T-helper 1 cell treated with Interleukin-12 subunit alpha and Interleukin-12 subunit beta and Interleukin-4 antibody, amounts not matched to agents 30 μg/mL and 1 μg/mL, for 36 hours (primary cell): ENCODE measurements around the gene ADORA3.
A peak's percentile ranks its signal among the peaks of the same experiment; 100 is the strongest.

Source experiments
- H3K27ac Mint-ChIP-seq: one replicate; pipeline ENCODE4 v1.8.0; 2021; ENCODE audit warnings: mild to moderate bottlenecking, mixed read lengths
- H3K27me3 Mint-ChIP-seq: one replicate; pipeline ENCODE4 v1.8.0; 2021; ENCODE audit warnings: low read depth, mixed read lengths
- H3K36me3 Mint-ChIP-seq: one replicate; pipeline ENCODE4 v1.8.0; 2021; ENCODE audit warnings: low read depth, mixed read lengths
- H3K4me1 Mint-ChIP-seq: one replicate; pipeline ENCODE4 v1.8.0; 2021; ENCODE audit warnings: low read depth, mixed read lengths
- H3K4me3 Mint-ChIP-seq: one replicate; pipeline ENCODE4 v1.8.0; 2021; ENCODE audit warnings: mild to moderate bottlenecking, moderate library complexity, mixed read lengths
- H3K9me3 Mint-ChIP-seq: one replicate; pipeline ENCODE4 v1.8.0; 2021; ENCODE audit warnings: mixed read lengths

The ADORA3 gene

DNA sequence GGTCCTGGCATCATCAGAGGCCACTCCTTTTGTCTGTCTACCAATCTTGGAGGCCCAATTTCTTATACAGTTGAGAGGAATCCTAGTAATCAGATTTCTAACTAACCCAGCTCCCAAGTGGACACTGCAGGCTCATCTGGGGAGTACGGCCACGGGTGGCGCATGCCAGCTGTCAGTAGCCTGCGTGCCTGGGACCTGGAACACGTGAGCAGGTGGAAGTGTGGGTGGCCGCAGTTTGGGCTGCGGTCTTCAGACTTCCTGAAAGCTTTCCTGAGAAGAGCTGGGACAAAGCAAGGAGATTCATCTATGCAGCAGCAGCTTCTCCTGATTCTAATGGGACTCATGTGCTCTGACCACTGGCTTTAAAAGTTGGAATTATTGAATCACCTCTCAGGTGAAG lies 12.4 kb downstream of the ADORA3 start:
- H3K4me1 Mint-ChIP-seq: peaks cover 3% of the 10 kb centered on the region
- H3K9me3 Mint-ChIP-seq: peaks cover 24% of the 10 kb centered on the region
- H3K27me3 Mint-ChIP-seq: peaks cover 34% of the 10 kb centered on the region
- H3K27ac Mint-ChIP-seq: no peak overlapping the region
- peaks cover 10% of the 10 kb centered on the region for H3K36me3 Mint-ChIP-seq
- no peak overlapping the region for H3K4me3 Mint-ChIP-seq

DNA sequence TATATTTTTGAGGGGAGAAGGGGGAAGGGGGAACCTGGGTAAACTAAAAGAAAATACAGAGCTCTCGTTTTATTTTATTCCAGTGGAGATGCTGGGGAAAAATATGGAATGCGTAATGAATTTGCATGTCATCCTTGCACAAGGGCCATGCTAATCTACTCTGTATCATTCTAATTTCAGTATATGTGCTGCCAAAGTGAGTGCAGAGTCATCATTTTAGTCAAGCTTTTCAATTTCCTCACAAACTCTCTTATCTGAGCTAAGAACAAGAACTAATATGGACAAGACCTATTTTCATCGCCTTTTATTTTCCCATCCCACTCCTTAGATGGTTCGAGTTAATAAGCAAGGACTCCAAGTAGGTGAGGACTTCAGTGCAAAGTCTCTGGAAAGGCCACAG lies 13.2 kb downstream of the ADORA3 start:
- H3K27ac Mint-ChIP-seq: no peak overlapping the region
- H3K36me3 Mint-ChIP-seq: peaks cover 6% of the 10 kb centered on the region
- H3K27me3 Mint-ChIP-seq: peaks cover 42% of the 10 kb centered on the region
- H3K9me3 Mint-ChIP-seq: peaks cover 15% of the 10 kb centered on the region
- no peak overlapping the region for H3K4me3 Mint-ChIP-seq
- no peaks in the 10 kb centered on the region for H3K4me1 Mint-ChIP-seq

DNA sequence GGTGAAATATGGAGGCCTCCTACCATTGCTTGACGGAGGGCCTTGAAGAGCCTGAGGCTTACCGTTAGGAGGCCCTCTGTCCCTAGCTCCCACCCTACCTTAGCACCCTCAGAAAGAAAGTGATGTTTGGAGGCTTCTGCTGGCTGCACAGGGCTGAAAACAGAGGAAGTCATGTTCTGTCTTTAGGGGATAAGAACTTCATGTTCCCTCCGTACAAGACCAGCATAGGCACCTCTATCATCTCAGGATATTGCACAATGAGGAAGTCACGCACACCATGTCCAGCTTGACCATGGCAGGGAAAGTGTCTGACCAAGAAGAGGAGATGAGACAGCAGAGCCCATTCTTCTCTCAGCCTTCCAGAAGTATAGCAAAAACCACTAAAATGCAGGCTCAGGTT lies 13.8 kb downstream of the ADORA3 start:
- H3K27me3 Mint-ChIP-seq: peaks cover 45% of the 10 kb centered on the region
- H3K4me1 Mint-ChIP-seq: no peaks in the 10 kb centered on the region
- H3K36me3 Mint-ChIP-seq: peaks cover 3% of the 10 kb centered on the region
- no peak overlapping the region for H3K4me3 Mint-ChIP-seq
- H3K9me3 Mint-ChIP-seq: peaks cover 9% of the 10 kb centered on the region
- H3K27ac Mint-ChIP-seq: no peak overlapping the region

DNA sequence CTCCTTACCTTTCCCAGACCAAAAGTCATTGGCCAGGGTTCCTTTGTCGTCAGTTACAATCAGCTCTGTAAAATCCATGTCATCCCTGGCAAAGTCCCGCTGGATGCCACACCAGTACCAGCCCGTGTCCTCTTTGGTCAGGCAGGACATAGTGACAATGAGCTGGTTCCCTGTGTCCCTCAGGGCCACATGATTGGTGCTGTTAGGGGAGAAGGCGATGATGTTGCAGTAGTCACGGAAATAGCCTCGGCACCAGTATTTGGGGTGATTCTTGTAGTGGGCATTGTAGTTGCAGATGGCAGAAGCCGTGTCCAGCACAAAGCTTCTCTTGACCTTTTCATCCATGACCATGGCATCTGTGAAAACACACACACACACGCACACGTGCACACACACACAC lies 14.8 kb downstream of the ADORA3 start:
- H3K36me3 Mint-ChIP-seq: peaks cover 2% of the 10 kb centered on the region
- H3K27me3 Mint-ChIP-seq: peaks cover 41% of the 10 kb centered on the region
- H3K4me3 Mint-ChIP-seq: no peak overlapping the region
- no peaks in the 10 kb centered on the region for H3K4me1 Mint-ChIP-seq
- no peaks in the 10 kb centered on the region for H3K9me3 Mint-ChIP-seq
- H3K27ac Mint-ChIP-seq: no peak overlapping the region

DNA sequence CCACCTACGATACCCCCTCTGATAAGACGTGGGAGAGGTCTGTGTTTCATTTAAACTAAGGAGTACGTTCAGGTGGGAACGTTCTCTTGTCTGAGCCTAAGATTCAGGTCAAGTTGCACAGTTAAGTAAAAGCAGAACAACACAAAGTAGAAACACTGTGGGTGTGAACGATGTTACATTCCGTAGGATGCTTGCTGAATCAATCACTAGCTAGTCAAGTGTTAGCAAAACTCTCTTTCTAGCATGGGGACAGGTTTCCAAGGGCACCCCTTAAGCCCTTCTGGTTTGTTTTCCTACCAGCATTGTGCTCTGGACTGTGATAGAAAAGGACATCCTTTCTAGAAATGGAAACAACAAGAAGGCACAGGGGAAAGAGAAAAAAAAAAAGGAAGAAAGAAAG lies 16.3 kb downstream of the ADORA3 start:
- Mint-ChIP-seq H3K9me3 (no peaks in the 10 kb centered on the region), H3K27ac (no peak overlapping the region), H3K4me1 (peaks cover 1% of the 10 kb centered on the region), H3K27me3 (peaks cover 50% of the 10 kb centered on the region), H3K36me3 (peaks cover 2% of the 10 kb centered on the region), H3K4me3 (no peak overlapping the region)

DNA sequence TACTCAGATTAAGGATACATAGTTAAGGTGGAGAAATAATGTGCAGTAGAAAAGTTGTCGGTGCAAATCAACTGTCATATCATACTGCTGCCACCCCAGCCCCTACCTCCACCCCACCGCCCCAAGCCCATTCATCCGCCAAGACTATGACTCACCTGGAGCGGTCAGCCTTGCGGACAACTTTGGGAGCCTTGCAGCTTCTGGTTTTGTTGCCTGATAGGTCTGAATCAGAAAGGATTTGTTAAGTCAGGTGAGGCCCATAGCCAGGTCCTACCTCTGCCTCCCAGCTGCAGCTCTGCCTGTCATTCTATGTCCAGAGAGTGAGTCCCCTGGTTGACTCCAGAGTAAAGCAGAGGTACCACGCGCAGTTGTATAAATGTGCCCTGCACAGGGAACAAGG lies 17.0 kb downstream of the ADORA3 start:
- H3K27ac Mint-ChIP-seq: no peak overlapping the region
- no peak overlapping the region for H3K4me3 Mint-ChIP-seq
- peaks cover 3% of the 10 kb centered on the region for H3K4me1 Mint-ChIP-seq
- peaks cover 53% of the 10 kb centered on the region for H3K27me3 Mint-ChIP-seq
- peaks cover under 1% of the 10 kb centered on the region for H3K36me3 Mint-ChIP-seq
- H3K9me3 Mint-ChIP-seq: no peaks in the 10 kb centered on the region

DNA sequence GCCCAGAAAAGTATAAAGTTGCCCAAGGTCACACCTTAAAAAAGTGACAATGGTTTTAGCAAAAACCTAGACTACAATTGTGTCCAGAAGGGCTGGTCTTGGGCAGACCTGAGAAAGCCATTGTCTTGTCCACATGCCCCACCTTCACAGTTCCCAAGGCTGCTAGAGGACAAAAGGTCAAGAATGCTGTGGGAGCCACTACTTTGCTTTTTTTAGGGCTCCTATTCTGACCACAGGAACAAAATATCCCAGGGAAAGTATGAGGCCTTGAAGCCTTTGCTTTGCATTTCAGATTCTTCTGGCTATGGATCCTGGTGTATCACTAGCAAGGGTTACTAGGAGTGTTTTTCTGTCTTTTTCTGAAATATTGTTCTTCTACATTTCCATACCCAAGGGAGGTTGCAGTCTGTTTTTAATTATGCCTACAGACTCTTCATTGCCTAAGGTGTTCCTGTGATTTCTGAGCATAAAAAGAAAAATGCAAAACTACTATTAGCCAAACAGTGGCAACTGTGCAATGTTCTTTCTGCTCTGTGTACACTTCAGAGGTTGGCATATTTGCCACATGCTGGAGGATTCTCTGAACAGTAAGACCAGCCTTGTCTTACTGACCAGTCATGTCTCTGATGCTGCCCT lies 18.9 kb downstream of the ADORA3 start:
- no peak overlapping the region for H3K4me3 Mint-ChIP-seq

DNA sequence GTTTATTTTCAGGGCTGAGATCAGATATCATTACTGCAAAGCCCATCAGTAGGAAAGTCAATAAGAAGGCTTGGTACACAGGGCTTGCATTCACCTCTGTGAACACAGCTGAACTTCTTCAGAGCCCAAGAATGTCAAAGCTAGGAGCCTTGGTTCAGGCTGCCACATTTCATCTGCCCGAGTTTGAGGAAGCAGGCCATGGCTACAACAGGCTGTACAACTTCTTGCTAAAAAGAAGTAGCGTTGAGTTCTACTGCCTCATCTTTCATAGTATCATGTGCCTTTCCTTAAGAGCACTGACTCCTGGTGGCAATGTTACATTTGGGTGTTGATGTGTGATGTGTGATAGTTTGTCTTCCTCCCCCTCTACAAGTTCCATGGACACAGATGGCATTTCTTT lies 19.6 kb downstream of the ADORA3 start:
- Mint-ChIP-seq H3K27ac (no peak overlapping the region), H3K36me3 (no peaks in the 10 kb centered on the region), H3K27me3 (peaks cover 68% of the 10 kb centered on the region), H3K9me3 (no peaks in the 10 kb centered on the region), H3K4me1 (peaks cover 3% of the 10 kb centered on the region), H3K4me3 (no peak overlapping the region)

More for the DNA sequence above, 18.9 kb downstream of the ADORA3 start:
- Mint-ChIP-seq H3K27me3 (peaks cover 64% of the 10 kb centered on the region), H3K4me1 (peaks cover 3% of the 10 kb centered on the region), H3K27ac (no peak overlapping the region), H3K9me3 (no peaks in the 10 kb centered on the region), H3K36me3 (no peaks in the 10 kb centered on the region)

DNA sequence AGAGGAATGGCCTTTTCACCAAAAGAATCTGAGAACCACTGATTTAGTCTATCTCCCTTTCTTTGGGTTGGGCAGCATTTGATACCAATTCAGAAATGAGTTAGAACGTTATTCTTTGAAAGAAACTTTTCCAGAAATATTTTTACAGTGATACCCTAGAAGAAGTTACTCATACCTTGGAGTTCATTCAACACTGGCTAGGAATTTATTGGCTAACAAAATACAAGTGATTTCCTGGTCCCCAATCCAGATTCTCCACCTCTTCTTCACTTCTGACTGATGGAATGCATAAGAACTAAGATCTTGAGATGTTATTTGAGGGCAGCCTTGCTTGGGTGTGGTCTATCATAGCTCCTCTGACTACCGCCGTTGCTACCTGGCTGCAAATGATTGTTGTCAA lies 20.3 kb downstream of the ADORA3 start:
- no peak overlapping the region for H3K4me3 Mint-ChIP-seq
- H3K36me3 Mint-ChIP-seq: peaks cover 2% of the 10 kb centered on the region
- no peaks in the 10 kb centered on the region for H3K9me3 Mint-ChIP-seq
- H3K27me3 Mint-ChIP-seq: peaks cover 72% of the 10 kb centered on the region
- peaks cover 6% of the 10 kb centered on the region for H3K4me1 Mint-ChIP-seq
- H3K27ac Mint-ChIP-seq: no peak overlapping the region

DNA sequence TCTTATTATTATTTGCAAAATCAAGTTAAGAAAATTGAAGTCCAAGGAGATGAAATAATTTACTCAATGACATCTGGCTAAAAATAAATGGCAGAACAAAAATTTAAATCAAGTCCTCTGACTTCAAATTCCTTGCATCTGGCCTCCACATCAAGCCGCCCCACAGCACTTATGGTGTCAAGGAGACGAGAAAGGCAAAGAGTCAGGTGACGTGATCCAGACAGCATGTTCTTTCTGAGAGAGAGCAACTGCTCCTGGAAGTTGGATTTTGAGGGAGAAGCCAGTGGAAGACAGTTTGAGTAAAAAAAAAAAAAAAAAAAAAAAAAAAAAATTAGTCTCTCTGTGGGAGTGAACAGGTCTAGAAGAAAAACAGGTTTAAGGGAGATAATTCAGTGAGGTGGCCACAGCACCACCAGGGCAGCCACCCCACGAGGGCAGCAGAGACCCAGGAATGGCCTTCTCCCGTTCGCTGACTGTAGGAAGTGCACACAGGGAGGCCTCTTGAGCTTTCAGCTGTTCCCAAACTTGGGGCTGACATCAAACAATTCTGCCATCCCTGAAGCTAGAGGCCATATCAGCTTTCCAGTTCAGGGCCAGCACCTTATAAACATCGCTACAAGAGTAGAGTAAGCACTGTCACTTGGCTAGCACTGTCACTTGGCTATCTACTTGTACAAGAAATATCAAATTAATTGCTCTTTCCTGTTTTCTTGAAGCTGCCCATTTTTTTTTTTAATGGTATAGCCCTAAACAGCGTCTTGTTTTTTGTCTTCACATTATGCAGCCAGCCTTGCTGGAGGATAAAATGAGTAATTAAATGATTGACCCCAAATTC lies 21.8 kb downstream of the ADORA3 start:
- Mint-ChIP-seq H3K36me3 (peaks cover 7% of the 10 kb centered on the region), H3K27me3 (peaks cover 73% of the 10 kb centered on the region), H3K9me3 (no peaks in the 10 kb centered on the region), H3K27ac (no peak overlapping the region), H3K4me1 (peaks cover 21% of the 10 kb centered on the region), H3K4me3 (no peak overlapping the region)

DNA sequence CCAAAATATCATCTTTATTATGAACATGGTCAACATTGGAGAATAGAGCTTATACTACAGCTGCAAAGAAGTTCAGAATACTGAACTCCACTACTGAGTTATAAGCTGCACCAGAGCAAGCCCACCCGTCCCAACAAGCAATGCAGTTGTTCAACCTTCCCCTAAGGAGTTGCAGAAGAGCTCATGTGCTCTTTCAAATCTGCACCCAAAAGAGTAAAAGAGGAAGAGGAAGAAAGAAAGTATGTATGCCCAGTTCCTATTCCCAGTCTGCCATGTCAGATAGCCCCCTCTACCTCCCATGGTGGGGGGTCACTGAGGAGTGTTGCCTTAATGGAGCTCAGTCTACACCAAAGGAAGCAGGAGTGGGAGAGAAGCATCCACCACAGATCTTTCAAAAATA lies 22.8 kb downstream of the ADORA3 start:
- H3K27ac Mint-ChIP-seq: no peak overlapping the region
- H3K27me3 Mint-ChIP-seq: peaks cover 66% of the 10 kb centered on the region
- H3K4me1 Mint-ChIP-seq: peaks cover 28% of the 10 kb centered on the region
- peaks cover 7% of the 10 kb centered on the region for H3K36me3 Mint-ChIP-seq
- H3K4me3 Mint-ChIP-seq: no peak overlapping the region
- no peaks in the 10 kb centered on the region for H3K9me3 Mint-ChIP-seq

DNA sequence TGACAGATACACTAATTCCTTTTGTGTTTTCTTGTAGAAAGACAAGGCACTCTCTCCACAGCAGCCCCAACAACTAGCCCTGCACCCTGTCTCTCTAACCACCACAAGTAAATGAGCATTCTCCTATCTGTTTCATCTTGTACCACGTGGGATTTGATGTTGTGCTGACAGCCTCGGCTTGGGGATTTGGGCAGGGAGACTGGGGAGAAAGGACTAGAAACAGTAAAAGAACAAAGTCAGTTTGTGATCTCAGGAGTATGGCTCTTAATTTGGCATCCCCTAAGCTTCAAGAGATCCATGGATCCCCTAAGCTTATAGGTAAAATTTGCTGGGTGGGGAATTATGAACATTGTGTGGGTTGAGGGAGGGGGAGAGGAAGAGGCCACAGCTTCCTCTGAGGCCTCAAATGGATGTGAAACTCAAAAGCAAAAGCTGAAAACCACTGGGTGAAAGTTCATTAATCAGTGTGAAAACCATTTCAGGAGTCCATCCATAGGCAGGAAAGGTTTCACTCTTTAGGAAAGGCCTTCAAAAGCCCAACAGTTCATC lies 26.6 kb downstream of the ADORA3 start:
- Mint-ChIP-seq H3K4me1 (peaks cover 42% of the 10 kb centered on the region), H3K4me3 (peak overlapping the region; percentile 48), H3K27ac (peak overlapping the region; percentile 74), H3K36me3 (peaks cover 14% of the 10 kb centered on the region), H3K27me3 (peaks cover 44% of the 10 kb centered on the region), H3K9me3 (no peaks in the 10 kb centered on the region)

DNA sequence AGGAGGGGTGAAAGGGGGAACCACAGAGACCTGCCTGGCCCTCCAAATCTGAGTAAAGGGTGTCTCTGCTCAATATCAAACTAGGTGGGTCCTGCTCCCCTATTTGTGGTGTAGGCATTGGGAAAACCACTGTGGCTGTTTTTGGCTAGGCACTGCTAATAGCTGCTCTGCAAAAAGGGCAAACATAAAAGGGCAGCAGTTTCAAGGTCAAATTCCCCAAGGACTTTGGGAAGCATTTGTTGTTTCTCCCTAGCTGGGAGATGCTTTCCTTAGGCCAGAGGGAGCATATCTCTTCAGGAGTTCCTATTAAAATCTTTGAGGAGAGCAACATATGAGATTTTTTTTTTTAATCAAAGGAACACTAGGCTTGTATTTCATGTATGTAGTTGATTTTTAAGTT lies 27.2 kb downstream of the ADORA3 start:
- peak overlapping the region; percentile 48 for H3K4me3 Mint-ChIP-seq
- H3K36me3 Mint-ChIP-seq: peaks cover 14% of the 10 kb centered on the region
- H3K27me3 Mint-ChIP-seq: peaks cover 39% of the 10 kb centered on the region
- no peak overlapping the region for H3K27ac Mint-ChIP-seq
- H3K4me1 Mint-ChIP-seq: peaks cover 44% of the 10 kb centered on the region
- no peaks in the 10 kb centered on the region for H3K9me3 Mint-ChIP-seq

DNA sequence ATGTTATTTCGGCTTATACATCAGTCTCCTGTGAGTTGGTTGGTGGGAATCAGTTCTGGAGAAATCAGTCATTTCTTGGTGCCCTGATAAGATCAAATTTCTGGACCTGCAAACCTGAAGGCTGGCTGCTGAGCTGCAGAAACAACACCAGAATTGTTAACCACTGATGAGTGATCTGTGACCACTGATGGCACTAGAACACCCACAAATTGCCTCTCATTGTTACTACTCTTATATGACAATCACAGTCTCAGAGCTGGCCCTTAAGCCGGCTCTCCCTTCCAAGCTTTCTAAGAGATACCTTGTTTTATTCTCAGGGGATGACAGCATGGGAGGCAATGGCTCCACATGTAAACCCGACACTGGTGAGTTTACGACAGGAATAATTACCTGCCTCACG lies 27.7 kb downstream of the ADORA3 start:
- Mint-ChIP-seq H3K4me1 (peaks cover 44% of the 10 kb centered on the region), H3K9me3 (no peaks in the 10 kb centered on the region), H3K27ac (no peak overlapping the region), H3K4me3 (no peak overlapping the region), H3K36me3 (peaks cover 14% of the 10 kb centered on the region), H3K27me3 (peaks cover 36% of the 10 kb centered on the region)

DNA sequence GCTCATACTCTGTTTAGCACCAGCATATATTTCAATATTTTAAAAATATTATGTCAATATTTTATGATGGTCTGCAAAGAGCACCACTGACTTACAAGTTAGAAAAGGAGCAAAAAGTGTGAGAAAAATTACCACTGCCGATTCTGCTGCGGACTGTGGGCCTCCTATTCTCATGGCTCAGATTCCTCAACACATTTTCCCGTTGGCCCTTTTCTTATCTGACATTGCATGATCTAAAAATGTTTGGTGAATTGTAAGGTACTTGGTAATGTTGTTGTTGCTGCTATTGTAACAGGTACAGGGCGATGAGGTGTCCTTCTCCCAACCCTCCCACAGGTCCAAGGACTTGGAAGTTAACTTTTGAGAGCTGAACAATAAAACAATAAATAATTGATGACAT lies 28.9 kb downstream of the ADORA3 start:
- peaks cover 44% of the 10 kb centered on the region for H3K4me1 Mint-ChIP-seq

More for the DNA sequence above, 28.9 kb downstream of the ADORA3 start:
- H3K27ac Mint-ChIP-seq: no peak overlapping the region
- peaks cover 14% of the 10 kb centered on the region for H3K36me3 Mint-ChIP-seq
- no peaks in the 10 kb centered on the region for H3K9me3 Mint-ChIP-seq
- H3K27me3 Mint-ChIP-seq: peaks cover 25% of the 10 kb centered on the region
- no peak overlapping the region for H3K4me3 Mint-ChIP-seq
